GM18867 (cell line): ENCODE results near the gene MCC.
"Not testable (repeated sequence)": the region's sequence is repeated elsewhere in the genome, so short reads cannot be mapped to it uniquely, and the experiment has no call there.

Source experiments
- ATAC-seq: cut with Tn5 transposase; IDR thresholded peaks from one replicate; pipeline ENCODE4 v1.9.1; 2021; ENCODE audit warnings: mild to moderate bottlenecking, moderate library complexity; ENCODE audit not compliant: unreplicated experiment

The MCC gene

GRCh38 chr5:113091622-113092021 lies 396.6 kb downstream of the MCC start:
- no peak for ATAC-seq

- no peak for ATAC-seq
Observed at GRCh38 chr5:113090336-113091106, 397.7 kb downstream of the MCC start.

- ATAC-seq, result no peak
Observed at GRCh38 chr5:113089653-113090335, 398.5 kb downstream of the MCC start.

GRCh38 chr5:113087976-113088514 lies 400.2 kb downstream of the MCC start:
- ATAC-seq, result no peak

GRCh38 chr5:113085880-113086409 lies 402.3 kb downstream of the MCC start:
- ATAC-seq, result no peak

- no peak for ATAC-seq
Observed at GRCh38 chr5:113085084-113085414, 403.2 kb downstream of the MCC start.

- ATAC-seq, result no peak
Observed at GRCh38 chr5:113084402-113085083, 403.7 kb downstream of the MCC start.

GRCh38 chr5:113083481-113083880 lies 404.8 kb downstream of the MCC start:
- no peak for ATAC-seq

GRCh38 chr5:113082547-113082905 lies 405.7 kb downstream of the MCC start:
- no peak for ATAC-seq

- ATAC-seq, result no peak
Observed at GRCh38 chr5:113081881-113082546, 406.2 kb downstream of the MCC start.

- ATAC-seq, result no peak
Observed at GRCh38 chr5:113081091-113081839, 407.0 kb downstream of the MCC start.

- ATAC-seq, result not testable (repeated sequence)
Observed at GRCh38 chr5:113076649-113077048, 411.6 kb downstream of the MCC start.

- ATAC-seq, result no peak
Observed at GRCh38 chr5:113075019-113075418, 413.2 kb downstream of the MCC start.

- ATAC-seq, result not testable (repeated sequence)
Observed at GRCh38 chr5:113073629-113074034, 414.6 kb downstream of the MCC start.

GRCh38 chr5:113071401-113071800 lies 416.9 kb downstream of the MCC start:
- ATAC-seq, result no peak

- no peak for ATAC-seq
Observed at GRCh38 chr5:113070901-113071300, 417.4 kb downstream of the MCC start.

GRCh38 chr5:113068559-113068958 lies 419.7 kb downstream of the MCC start:
- ATAC-seq, result no peak

GRCh38 chr5:113067635-113068344 lies 420.5 kb downstream of the MCC start:
- ATAC-seq, result no peak

- no peak for ATAC-seq
Observed at GRCh38 chr5:113065626-113066025, 422.6 kb downstream of the MCC start.

GRCh38 chr5:113064806-113065205 lies 423.4 kb downstream of the MCC start:
- no peak for ATAC-seq
